ENCODE data around the gene FRMPD2. TPM values are rescaled to one million over a fixed set of nuclear protein-coding genes. Genes with fewer than 3 reads are reported as not detected.

The FRMPD2 gene, protein sequence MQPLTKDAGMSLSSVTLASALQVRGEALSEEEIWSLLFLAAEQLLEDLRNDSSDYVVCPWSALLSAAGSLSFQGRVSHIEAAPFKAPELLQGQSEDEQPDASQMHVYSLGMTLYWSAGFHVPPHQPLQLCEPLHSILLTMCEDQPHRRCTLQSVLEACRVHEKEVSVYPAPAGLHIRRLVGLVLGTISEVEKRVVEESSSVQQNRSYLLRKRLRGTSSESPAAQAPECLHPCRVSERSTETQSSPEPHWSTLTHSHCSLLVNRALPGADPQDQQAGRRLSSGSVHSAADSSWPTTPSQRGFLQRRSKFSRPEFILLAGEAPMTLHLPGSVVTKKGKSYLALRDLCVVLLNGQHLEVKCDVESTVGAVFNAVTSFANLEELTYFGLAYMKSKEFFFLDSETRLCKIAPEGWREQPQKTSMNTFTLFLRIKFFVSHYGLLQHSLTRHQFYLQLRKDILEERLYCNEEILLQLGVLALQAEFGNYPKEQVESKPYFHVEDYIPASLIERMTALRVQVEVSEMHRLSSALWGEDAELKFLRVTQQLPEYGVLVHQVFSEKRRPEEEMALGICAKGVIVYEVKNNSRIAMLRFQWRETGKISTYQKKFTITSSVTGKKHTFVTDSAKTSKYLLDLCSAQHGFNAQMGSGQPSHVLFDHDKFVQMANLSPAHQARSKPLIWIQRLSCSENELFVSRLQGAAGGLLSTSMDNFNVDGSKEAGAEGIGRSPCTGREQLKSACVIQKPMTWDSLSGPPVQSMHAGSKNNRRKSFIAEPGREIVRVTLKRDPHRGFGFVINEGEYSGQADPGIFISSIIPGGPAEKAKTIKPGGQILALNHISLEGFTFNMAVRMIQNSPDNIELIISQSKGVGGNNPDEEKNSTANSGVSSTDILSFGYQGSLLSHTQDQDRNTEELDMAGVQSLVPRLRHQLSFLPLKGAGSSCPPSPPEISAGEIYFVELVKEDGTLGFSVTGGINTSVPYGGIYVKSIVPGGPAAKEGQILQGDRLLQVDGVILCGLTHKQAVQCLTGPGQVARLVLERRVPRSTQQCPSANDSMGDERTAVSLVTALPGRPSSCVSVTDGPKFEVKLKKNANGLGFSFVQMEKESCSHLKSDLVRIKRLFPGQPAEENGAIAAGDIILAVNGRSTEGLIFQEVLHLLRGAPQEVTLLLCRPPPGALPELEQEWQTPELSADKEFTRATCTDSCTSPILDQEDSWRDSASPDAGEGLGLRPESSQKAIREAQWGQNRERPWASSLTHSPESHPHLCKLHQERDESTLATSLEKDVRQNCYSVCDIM (N-terminal part only)
- total RNA-seq (under 1 TPM in 1 of 2 donors, not detected in 1; 0.17 TPM), total RNA-seq (0 reads per million in 2 donors)

DNA sequence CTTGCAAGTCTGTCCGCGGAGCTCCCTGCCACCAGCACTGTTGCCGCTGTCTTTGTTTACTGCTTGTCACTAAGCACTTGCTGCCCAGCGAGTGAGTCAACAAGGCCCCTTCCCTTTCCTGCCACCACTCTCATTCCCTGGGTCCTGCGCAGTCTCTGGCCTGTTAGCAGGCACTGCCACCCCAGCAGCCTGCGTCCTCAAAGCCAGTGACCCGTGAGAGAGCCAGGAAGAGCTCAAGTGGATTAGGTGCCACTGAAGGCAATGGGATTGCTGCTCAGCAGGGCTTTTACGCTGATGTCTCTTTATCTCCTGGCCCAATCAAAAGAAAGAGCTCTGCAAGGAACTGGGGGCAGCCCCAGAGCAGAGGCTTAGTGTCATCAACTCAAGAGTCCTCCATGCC, at the start of gene FRMPD2:
FRMPD2 (minus strand) TSS at position 61 of the 400 bp plus-strand sequence. CDS start 129 bp downstream, outside the sequence.
- H3K36me3 Mint-ChIP-seq (ENCODE audit: low read depth) = peaks cover 3% of the 10 kb centered on the region
- ATAC-seq (no peak), DNase-seq (no peak)
- no peak within 1 kb of the TSS for H3K27ac Mint-ChIP-seq
- peaks cover 21% of the 10 kb centered on the region for H3K27me3 Mint-ChIP-seq
- H3K9me3 ChIP-seq (ENCODE audit: control insufficient read depth, low read length, poor library complexity, severe bottlenecking) = no peaks in the 10 kb centered on the region
- H3K4me1 Mint-ChIP-seq = no peaks in the 10 kb centered on the region
- no peak within 1 kb of the TSS for H3K4me3 Mint-ChIP-seq

DNA sequence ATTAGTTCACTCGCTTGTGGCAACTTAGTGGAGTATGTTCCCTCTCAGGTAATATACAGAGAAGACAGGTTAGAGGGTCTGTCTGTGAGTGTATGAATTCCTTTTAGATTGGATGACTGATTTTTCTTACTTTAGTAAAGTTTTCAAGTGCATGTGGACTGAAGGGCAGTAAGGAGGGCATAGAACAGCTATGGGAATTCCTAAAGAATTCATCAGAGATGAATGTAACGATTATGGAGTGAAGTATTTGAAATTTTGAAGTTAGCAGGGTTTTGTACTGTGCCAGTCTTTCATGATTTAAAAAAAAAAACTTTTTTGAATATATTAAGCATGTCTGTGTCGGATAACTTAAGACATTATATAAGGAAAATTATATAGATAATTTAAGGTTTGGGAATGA, 47.5 kb upstream of the FRMPD2 start:
- H3K9me3 ChIP-seq (ENCODE audit: control insufficient read depth, low read length, poor library complexity, severe bottlenecking) = no peaks in the 10 kb centered on the region
- H3K4me1 Mint-ChIP-seq = peaks cover 23% of the 10 kb centered on the region
- no peaks in the 10 kb centered on the region for H3K27me3 Mint-ChIP-seq
- H3K4me3 Mint-ChIP-seq = no peak overlapping the region
- DNase-seq (no peak), ATAC-seq (no peak)
- peaks cover 2% of the 10 kb centered on the region for H3K36me3 Mint-ChIP-seq (ENCODE audit: low read depth)
- no peak overlapping the region for H3K27ac Mint-ChIP-seq

DNA sequence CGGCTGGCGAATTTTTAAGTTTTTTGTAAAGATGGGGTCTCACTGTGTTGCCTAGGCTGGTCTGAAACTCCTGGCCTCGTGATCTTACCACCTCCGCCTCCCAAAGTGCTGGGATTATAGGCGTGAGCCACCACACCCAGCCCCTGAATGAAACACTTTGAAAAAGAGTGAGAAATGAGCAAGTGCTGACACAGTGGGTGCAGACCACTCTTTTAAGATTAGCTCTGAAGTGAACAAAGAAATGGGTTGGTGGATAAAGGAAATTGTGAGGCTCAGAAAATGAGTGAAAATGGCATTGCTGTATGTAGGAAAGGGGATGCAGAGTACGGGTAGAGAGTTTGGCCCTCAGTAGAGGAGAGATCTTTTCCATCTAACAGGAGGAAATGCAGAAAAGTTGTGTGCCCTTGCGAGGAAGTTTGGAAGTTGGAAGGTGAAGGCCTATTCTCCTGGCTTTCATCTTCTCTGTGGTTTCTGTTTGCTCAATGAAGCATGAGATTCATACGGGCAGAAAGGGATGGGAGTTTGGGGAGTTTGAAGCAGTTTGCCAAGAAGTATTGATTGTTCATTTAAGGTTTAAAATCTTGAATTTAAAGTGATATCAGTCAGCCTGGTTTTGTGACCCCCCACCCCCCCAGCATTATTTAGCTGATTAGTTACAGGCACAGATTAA, 43.0 kb upstream of the FRMPD2 start:
- Mint-ChIP-seq H3K4me1 (peaks cover 24% of the 10 kb centered on the region), H3K4me3 (no peak overlapping the region), H3K27me3 (no peaks in the 10 kb centered on the region), H3K27ac (no peak overlapping the region), H3K36me3 (ENCODE audit: low read depth) (no peaks in the 10 kb centered on the region)
- ATAC-seq (no peak), DNase-seq (no peak)
- no peaks in the 10 kb centered on the region for H3K9me3 ChIP-seq (ENCODE audit: control insufficient read depth, low read length, poor library complexity, severe bottlenecking)

DNA sequence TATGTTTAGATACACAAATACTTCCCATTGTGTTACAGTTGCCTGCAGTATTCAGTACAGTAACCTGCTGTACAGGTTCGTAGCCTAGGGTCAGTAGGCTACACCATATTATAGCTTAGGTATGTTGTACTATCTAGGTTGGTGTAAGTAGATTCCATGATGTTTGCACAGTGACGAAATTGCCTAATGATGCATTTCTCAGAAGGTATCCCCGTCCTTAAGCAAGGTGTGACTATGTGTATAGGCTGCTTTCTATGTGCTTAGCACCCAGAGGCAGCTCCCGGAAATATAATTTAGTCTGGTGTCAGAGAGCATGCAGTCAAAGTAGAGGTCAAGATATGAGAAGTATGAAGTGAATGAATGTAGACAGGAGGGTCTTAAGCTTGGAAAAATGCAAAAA, 41.7 kb upstream of the FRMPD2 start:
- H3K36me3 Mint-ChIP-seq (ENCODE audit: low read depth) = no peaks in the 10 kb centered on the region

DNA sequence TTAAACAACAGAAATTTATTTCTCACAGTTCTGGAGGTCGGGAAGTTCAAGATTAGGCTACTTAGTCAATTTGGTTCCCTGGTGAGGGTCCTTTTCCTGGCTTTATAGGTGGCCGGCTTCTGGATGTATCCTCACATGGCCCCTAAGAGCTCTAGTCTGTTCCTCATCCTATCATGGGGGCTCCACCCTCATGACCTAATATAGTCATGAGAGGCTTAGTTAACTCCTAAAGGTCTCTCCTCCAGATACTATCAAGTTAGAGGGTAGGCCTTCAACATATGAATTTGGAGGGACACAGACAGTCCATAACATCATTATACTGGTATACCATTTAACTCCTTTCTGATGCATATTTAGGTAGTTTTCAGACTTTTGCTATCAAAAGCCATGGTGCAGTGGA, 39.6 kb upstream of the FRMPD2 start:
- Mint-ChIP-seq H3K27me3 (no peaks in the 10 kb centered on the region), H3K4me3 (no peak overlapping the region)
- ATAC-seq = no peak

More for the DNA sequence above, 41.7 kb upstream of the FRMPD2 start:
- Mint-ChIP-seq H3K27ac (no peak overlapping the region), H3K27me3 (no peaks in the 10 kb centered on the region), H3K4me1 (peaks cover 22% of the 10 kb centered on the region), H3K4me3 (no peak overlapping the region)
- ATAC-seq = no peak
- H3K9me3 ChIP-seq (ENCODE audit: control insufficient read depth, low read length, poor library complexity, severe bottlenecking) = no peaks in the 10 kb centered on the region
- no peak for DNase-seq

DNA sequence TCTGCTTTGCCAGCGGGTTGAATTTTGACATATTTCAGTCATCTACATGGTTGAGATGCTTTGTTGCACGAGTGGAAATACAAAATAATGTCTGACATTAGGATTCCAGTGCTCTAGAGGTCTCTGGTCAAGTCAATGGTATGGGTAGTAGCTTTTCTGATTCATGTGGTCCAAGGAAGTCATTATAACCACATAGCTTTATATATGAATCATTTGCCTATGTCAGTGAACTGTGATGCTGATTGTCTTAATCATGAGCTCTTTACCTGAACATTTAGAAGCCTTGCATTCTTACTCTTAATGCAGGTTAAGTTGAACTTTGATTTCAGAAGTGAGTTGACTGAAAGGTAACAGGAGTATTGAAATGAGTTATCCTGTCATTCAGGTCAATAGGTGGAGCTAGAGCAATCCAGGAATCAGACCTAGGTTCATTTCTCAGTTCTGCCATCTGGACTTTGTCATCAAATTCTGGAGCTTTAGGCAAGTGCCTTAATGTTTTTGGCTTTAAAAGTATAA, 35.3 kb upstream of the FRMPD2 start:
- ATAC-seq (no peak), DNase-seq (no peak)
- Mint-ChIP-seq H3K4me3 (no peak overlapping the region), H3K27ac (no peak overlapping the region), H3K4me1 (peaks cover 30% of the 10 kb centered on the region), H3K27me3 (no peaks in the 10 kb centered on the region), H3K36me3 (ENCODE audit: low read depth) (no peaks in the 10 kb centered on the region)
- H3K9me3 ChIP-seq (ENCODE audit: control insufficient read depth, low read length, poor library complexity, severe bottlenecking) = no peaks in the 10 kb centered on the region

More for the DNA sequence above, 39.6 kb upstream of the FRMPD2 start:
- DNase-seq = no peak
- H3K9me3 ChIP-seq (ENCODE audit: control insufficient read depth, low read length, poor library complexity, severe bottlenecking) = no peaks in the 10 kb centered on the region
- H3K36me3 Mint-ChIP-seq (ENCODE audit: low read depth) = no peaks in the 10 kb centered on the region
- no peak overlapping the region for H3K27ac Mint-ChIP-seq
- peaks cover 28% of the 10 kb centered on the region for H3K4me1 Mint-ChIP-seq

DNA sequence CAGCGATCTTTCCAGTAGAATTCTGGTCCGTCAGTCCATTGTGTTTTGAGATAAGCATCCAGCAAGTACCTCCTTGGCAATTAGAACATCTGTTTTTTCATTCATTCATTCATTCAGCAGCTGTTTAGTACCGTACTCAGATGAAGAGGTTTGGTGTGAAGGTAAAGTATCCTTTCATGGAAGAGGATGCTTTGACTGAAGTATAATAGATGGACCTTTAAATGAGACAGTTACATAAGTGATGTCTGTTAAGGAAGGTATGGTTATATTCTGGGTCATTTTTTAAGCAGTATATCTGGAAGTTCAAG, 33.2 kb upstream of the FRMPD2 start:
- no peaks in the 10 kb centered on the region for H3K27me3 Mint-ChIP-seq
- DNase-seq = no peak

DNA sequence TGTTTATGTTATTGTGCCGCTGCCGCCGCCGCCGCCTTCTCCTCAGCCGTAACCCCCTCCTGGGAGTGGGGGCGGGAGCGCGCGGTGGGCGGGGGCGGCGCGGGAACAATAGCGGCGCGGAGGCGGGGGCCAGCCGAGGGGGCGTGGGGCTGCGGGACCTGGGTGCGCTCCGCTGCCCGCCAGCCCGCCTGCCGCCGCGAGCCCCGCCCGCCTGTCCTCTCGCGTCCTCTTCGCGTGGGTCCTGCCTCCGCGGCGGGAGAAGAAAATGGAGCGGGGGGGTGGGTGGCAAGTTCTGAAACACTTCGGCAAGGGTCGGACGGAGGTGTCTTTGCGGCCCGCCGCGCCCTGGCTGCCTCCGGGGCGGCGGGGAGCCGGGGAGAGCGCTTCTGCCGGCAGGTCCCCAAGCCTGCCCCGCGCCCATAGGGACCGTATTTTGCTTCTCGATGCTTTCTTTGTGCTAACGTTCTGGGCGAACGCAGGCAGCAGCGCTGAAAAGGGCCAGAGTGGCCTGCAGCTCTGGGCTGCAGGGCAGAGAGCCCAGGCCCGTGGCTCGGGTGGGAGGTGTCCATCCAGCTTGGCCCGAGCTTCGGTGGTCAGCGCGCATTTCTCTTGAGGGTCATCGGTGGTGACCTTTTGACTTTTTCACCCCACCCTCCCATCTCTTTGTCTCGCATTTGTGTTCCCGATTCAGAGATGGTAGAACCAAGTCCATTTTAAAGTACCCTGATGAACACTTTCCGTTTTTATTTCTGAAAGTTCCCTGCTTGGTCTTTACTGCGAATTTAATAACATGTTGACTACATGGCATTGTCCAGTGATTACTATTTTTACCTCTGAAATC, 32.6 kb upstream of the FRMPD2 start:
- peak overlapping the region; percentile 88 for H3K4me3 Mint-ChIP-seq
- peak overlapping the region; percentile 89 for H3K27ac Mint-ChIP-seq
- H3K36me3 Mint-ChIP-seq (ENCODE audit: low read depth) = no peaks in the 10 kb centered on the region
- ATAC-seq = peak; percentile 65
- no peaks in the 10 kb centered on the region for H3K9me3 ChIP-seq (ENCODE audit: control insufficient read depth, low read length, poor library complexity, severe bottlenecking)
- peak; percentile 53 to 79 (median 79) for DNase-seq
- H3K27me3 Mint-ChIP-seq = no peaks in the 10 kb centered on the region
- H3K4me1 Mint-ChIP-seq = peaks cover 18% of the 10 kb centered on the region

More for the DNA sequence above, 33.2 kb upstream of the FRMPD2 start:
- Mint-ChIP-seq H3K36me3 (ENCODE audit: low read depth) (no peaks in the 10 kb centered on the region), H3K4me3 (peak overlapping the region; percentile 88), H3K27ac (peak overlapping the region; percentile 89), H3K4me1 (peaks cover 20% of the 10 kb centered on the region)
- no peak for ATAC-seq
- no peaks in the 10 kb centered on the region for H3K9me3 ChIP-seq (ENCODE audit: control insufficient read depth, low read length, poor library complexity, severe bottlenecking)

DNA sequence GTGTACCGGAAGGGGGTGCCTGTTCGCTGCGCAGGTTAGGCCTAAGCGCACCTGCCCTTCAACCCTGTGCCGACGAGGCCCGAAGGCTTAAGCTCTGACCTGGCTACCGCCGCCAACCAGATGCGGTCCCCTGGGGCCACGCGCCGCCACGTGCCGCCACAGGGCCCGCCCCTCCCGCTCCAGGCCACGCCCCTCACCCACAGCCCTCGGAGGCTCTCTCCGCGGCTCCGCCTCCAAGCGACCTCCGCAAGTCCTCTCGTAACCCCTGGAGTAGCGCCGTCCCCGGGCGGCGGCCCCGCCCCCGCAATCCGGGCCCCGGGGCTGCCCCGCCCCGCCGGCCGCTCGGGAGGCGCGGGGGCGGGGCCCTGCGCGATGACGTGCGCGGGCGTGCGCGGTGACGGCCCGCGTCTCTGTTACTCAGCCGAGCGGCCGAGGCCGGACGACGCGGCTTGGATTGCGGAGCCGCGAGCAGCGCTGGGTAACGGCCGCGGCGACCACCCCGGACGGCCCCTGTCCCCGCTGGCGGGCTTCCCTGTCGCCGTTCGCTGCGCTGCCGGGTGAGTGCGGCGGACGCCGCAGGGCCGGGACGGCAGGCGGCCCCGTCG, 31.9 kb upstream of the FRMPD2 start, which contains the start of gene MAPK8:
MAPK8 (plus strand) TSS at position 413 of the 605 bp plus-strand sequence. CDS start 94,984 bp downstream, outside the sequence.
- Mint-ChIP-seq H3K4me1 (peaks cover 18% of the 10 kb centered on the region), H3K27me3 (no peaks in the 10 kb centered on the region), H3K4me3 (peak within 1 kb of the TSS; percentile 88), H3K36me3 (ENCODE audit: low read depth) (peaks cover 4% of the 10 kb centered on the region), H3K27ac (peak within 1 kb of the TSS; percentile 89)
- DNase-seq (peak; percentile 90 to 95 (median 93)), ATAC-seq (peak; percentile 93)
- no peaks in the 10 kb centered on the region for H3K9me3 ChIP-seq (ENCODE audit: control insufficient read depth, low read length, poor library complexity, severe bottlenecking)

DNA sequence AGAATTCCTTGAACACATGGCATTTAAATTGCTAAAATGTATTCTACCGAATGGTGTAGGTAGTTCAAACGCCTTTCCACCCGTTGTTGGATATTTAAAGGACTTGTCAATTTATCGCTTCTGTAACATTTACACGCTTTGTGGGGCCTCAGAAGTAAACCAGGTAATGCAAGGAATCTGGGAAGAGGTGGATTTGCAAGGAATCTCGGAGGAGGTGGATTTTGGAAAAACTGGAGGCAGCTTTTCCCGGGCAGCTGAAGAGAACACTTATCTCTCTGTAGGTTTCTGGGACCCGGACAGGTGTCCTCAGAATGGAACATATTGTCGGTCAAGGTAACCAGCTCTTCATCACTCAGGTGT, 31.4 kb upstream of the FRMPD2 start:
- Mint-ChIP-seq H3K27ac (no peak overlapping the region), H3K4me3 (peak overlapping the region; percentile 88), H3K4me1 (peaks cover 18% of the 10 kb centered on the region), H3K27me3 (no peaks in the 10 kb centered on the region), H3K36me3 (ENCODE audit: low read depth) (peaks cover 4% of the 10 kb centered on the region)
- H3K9me3 ChIP-seq (ENCODE audit: control insufficient read depth, low read length, poor library complexity, severe bottlenecking) = no peaks in the 10 kb centered on the region
- ATAC-seq = no peak
- no peak for DNase-seq
